ENCODE results near the gene UBXN11. TPM values are rescaled to one million over a fixed set of nuclear protein-coding genes. Genes with fewer than 3 reads are reported as not detected.
A peak's percentile ranks its signal among the peaks of the same experiment; 100 is the strongest.

Gene UBXN11
- total and polyA plus RNA-seq, 2 of the 13 experiments (the other 11 are each of a cell fraction or from before 2014, with no cell fraction given): 9.3 to 10.4 TPM

DNA sequence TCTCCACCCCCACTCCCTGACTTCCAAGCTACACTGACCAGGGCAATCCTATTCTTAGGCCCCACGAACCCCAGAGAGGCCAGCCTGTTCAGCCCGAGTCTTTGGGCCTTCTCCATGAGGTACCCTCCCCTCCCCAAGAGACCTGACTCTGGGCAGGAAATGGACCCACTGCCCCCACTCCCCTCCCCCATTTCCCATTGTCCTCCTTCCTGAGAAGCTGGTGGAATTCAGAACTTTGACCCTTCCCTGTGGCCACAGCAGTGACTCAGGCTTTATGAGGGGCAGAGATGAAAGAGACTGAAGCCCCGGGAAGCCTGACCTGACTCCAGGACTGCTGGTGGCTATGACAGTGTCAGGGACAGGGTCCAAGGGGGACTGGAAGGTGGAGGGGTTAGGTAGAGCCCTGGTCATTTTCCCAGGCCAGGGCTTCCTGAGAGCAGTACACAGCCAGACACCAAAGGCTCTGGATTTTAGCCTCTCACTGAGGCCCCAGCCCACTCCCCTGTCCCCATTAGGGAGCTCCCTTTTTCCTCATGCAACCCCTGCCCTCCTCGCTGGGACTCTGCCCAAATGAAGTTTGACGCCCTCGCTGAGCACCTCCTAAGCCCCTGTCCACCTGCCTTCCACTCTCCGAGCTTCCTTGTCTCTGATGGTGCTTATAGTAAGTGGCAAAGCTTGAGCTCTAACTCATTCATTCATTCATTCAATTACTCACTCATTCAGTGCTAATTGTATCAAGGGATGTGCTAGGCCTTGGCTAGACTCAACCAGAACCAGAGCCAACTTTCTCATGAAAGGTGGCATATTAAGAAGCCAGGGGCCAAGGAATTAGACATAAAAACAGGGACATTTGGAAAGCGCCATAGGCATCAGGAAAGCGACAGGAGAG lies 44.5 kb upstream of the UBXN11 start (continued):
- TF ChIP-seq ZNF678 (CRISPR knock-in tag; IDR thresholded peaks at IDR 0.05) (no peak), RARA (CRISPR knock-in tag; IDR thresholded peaks at IDR 0.05) (peak; percentile 90), ARHGAP35 (CRISPR knock-in tag; IDR thresholded peaks at IDR 0.05; ENCODE audit: borderline replicate concordance) (no peak), ZBTB7A (CRISPR knock-in tag; IDR thresholded peaks at IDR 0.05) (peak; percentile 66; the same call in 1 of the 2 replicates), ZNF616 (CRISPR knock-in tag; IDR thresholded peaks at IDR 0.05; ENCODE audit: low read depth) (no peak), TBX3 (IDR thresholded peaks at IDR 0.05; ENCODE audit: borderline replicate concordance) (peak; percentile 71; the same call in 1 of the 2 replicates), HNRNPLL (IDR thresholded peaks at IDR 0.05; ENCODE audit: low read depth, low read length, poor library complexity, severe bottlenecking) (no peak), MXI1 (IDR thresholded peaks at IDR 0.05; ENCODE audit: borderline replicate concordance, low read depth, low read length) (peak; percentile 49; the same call in 1 of the 3 replicates), SMAD3 (CRISPR knock-in tag; IDR thresholded peaks at IDR 0.05) (peak; percentile 57), ZNF446 (CRISPR knock-in tag; IDR thresholded peaks at IDR 0.05) (no peak), ZNF468 (CRISPR knock-in tag; IDR thresholded peaks at IDR 0.05) (no peak), GZF1 (CRISPR knock-in tag; IDR thresholded peaks at IDR 0.05) (no peak), HES4 (CRISPR knock-in tag; IDR thresholded peaks at IDR 0.05; ENCODE audit: borderline replicate concordance) (no peak), IKZF1 (IDR thresholded peaks at IDR 0.05) (no peak), ZNF121 (CRISPR knock-in tag; IDR thresholded peaks at IDR 0.05) (peak; percentile 64; the same call in 1 of the 2 replicates)
- TF ChIP-seq, protein P1, sequence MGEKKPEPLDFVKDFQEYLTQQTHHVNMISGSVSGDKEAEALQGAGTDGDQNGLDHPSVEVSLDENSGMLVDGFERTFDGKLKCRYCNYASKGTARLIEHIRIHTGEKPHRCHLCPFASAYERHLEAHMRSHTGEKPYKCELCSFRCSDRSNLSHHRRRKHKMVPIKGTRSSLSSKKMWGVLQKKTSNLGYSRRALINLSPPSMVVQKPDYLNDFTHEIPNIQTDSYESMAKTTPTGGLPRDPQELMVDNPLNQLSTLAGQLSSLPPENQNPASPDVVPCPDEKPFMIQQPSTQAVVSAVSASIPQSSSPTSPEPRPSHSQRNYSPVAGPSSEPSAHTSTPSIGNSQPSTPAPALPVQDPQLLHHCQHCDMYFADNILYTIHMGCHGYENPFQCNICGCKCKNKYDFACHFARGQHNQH (CRISPR knock-in tag; IDR thresholded peaks at IDR 0.05): peak; percentile 78
- TF ChIP-seq, protein P2, sequence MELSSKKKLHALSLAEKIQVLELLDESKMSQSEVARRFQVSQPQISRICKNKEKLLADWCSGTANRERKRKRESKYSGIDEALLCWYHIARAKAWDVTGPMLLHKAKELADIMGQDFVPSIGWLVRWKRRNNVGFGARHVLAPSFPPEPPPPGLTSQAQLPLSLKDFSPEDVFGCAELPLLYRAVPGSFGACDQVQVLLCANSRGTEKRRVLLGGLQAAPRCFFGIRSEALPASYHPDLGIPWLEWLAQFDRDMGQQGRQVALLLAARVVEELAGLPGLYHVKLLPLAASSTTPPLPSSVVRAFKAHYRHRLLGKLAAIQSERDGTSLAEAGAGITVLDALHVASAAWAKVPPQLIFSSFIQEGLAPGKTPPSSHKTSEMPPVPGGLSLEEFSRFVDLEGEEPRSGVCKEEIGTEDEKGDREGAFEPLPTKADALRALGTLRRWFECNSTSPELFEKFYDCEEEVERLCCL (CRISPR knock-in tag; IDR thresholded peaks at IDR 0.05; ENCODE audit: borderline replicate concordance): no peak; the same call in 1 of the 2 replicates
- TF ChIP-seq, protein P3, sequence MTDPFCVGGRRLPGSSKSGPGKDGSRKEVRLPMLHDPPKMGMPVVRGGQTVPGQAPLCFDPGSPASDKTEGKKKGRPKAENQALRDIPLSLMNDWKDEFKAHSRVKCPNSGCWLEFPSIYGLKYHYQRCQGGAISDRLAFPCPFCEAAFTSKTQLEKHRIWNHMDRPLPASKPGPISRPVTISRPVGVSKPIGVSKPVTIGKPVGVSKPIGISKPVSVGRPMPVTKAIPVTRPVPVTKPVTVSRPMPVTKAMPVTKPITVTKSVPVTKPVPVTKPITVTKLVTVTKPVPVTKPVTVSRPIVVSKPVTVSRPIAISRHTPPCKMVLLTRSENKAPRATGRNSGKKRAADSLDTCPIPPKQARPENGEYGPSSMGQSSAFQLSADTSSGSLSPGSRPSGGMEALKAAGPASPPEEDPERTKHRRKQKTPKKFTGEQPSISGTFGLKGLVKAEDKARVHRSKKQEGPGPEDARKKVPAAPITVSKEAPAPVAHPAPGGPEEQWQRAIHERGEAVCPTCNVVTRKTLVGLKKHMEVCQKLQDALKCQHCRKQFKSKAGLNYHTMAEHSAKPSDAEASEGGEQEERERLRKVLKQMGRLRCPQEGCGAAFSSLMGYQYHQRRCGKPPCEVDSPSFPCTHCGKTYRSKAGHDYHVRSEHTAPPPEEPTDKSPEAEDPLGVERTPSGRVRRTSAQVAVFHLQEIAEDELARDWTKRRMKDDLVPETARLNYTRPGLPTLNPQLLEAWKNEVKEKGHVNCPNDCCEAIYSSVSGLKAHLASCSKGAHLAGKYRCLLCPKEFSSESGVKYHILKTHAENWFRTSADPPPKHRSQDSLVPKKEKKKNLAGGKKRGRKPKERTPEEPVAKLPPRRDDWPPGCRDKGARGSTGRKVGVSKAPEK (CRISPR knock-in tag; IDR thresholded peaks at IDR 0.05; ENCODE audit: borderline replicate concordance): no peak
- TF ChIP-seq, protein P4, sequence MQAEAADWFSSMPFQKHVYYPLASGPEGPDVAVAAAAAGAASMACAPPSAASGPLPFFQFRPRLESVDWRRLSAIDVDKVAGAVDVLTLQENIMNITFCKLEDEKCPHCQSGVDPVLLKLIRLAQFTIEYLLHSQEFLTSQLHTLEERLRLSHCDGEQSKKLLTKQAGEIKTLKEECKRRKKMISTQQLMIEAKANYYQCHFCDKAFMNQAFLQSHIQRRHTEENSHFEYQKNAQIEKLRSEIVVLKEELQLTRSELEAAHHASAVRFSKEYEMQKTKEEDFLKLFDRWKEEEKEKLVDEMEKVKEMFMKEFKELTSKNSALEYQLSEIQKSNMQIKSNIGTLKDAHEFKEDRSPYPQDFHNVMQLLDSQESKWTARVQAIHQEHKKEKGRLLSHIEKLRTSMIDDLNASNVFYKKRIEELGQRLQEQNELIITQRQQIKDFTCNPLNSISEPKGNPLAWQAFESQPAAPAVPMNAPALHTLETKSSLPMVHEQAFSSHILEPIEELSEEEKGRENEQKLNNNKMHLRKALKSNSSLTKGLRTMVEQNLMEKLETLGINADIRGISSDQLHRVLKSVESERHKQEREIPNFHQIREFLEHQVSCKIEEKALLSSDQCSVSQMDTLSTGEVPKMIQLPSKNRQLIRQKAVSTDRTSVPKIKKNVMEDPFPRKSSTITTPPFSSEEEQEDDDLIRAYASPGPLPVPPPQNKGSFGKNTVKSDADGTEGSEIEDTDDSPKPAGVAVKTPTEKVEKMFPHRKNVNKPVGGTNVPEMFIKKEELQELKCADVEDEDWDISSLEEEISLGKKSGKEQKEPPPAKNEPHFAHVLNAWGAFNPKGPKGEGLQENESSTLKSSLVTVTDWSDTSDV (CRISPR knock-in tag; IDR thresholded peaks at IDR 0.05): no peak
- TF ChIP-seq, protein P5, sequence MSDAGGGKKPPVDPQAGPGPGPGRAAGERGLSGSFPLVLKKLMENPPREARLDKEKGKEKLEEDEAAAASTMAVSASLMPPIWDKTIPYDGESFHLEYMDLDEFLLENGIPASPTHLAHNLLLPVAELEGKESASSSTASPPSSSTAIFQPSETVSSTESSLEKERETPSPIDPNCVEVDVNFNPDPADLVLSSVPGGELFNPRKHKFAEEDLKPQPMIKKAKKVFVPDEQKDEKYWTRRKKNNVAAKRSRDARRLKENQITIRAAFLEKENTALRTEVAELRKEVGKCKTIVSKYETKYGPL (CRISPR knock-in tag; IDR thresholded peaks at IDR 0.05): no peak
